Measurements from ENCODE around the gene SCOC. TPM values are rescaled to one million over a fixed set of nuclear protein-coding genes. Genes with fewer than 3 reads are reported as not detected.
A peak's percentile ranks its signal among the peaks of the same experiment; 100 is the strongest.

The SCOC gene
- total and polyA plus RNA-seq, 2 of the 13 experiments (the other 11 are each of a cell fraction or from before 2014, with no cell fraction given), result 43.8 to 65.2 TPM

GRCh38 chr4:140363051-140363450 lies 10.4 kb upstream of the SCOC start (continued):
- TF ChIP-seq GMEB1 (CRISPR knock-in tag; IDR thresholded peaks at IDR 0.05; ENCODE audit: borderline replicate concordance) (no peak), MED1 (CRISPR knock-in tag; IDR thresholded peaks at IDR 0.05) (peak; percentile 57; the same call in 1 of the 2 replicates), ZNF17 (CRISPR knock-in tag; IDR thresholded peaks at IDR 0.05) (no peak), ZNF225 (CRISPR knock-in tag; IDR thresholded peaks at IDR 0.05) (no peak), THAP9 (CRISPR knock-in tag; IDR thresholded peaks at IDR 0.05; ENCODE audit: borderline replicate concordance) (no peak), STAT5B (CRISPR knock-in tag; IDR thresholded peaks at IDR 0.05) (no peak), ZNF552 (CRISPR knock-in tag; IDR thresholded peaks at IDR 0.05; ENCODE audit: borderline replicate concordance) (no peak), ZFP90 (CRISPR knock-in tag; IDR thresholded peaks at IDR 0.05; ENCODE audit: borderline replicate concordance) (no peak), BRCA1 (CRISPR knock-in tag; IDR thresholded peaks at IDR 0.05) (no peak), TAF15 (IDR thresholded peaks at IDR 0.05; ENCODE audit: low read depth, low read length, poor library complexity, severe bottlenecking) (no peak), ZSCAN21 (CRISPR knock-in tag; IDR thresholded peaks at IDR 0.05; ENCODE audit: borderline replicate concordance) (0 out of 2 replicates have a peak, but pooled peaks have one; percentile 29), NR3C1 (CRISPR knock-in tag; IDR thresholded peaks at IDR 0.05) (no peak), ZNF207 (IDR thresholded peaks at IDR 0.05; ENCODE audit: borderline replicate concordance) (no peak), ZNF431 (CRISPR knock-in tag; IDR thresholded peaks at IDR 0.05; ENCODE audit: borderline replicate concordance, low read depth) (no peak), ZNF367 (CRISPR knock-in tag; IDR thresholded peaks at IDR 0.05; ENCODE audit: borderline replicate concordance) (no peak), GPN1 (CRISPR knock-in tag; IDR thresholded peaks at IDR 0.05; ENCODE audit: borderline replicate concordance) (no peak), KAT8 (CRISPR knock-in tag; IDR thresholded peaks at IDR 0.05) (peak; percentile 17; the same call in 1 of the 2 replicates), HCFC1 (IDR thresholded peaks at IDR 0.05; ENCODE audit: low read depth, low read length) (no peak), AGO2 (optimal IDR thresholded peaks at IDR 0.05; ENCODE audit: low read depth, low read length) (no peak), ZNF343 (CRISPR knock-in tag; IDR thresholded peaks at IDR 0.05) (no peak), SATB2 (CRISPR knock-in tag; IDR thresholded peaks at IDR 0.05) (no peak), DNMT1 (CRISPR knock-in tag; IDR thresholded peaks at IDR 0.05) (no peak), ARNT (IDR thresholded peaks at IDR 0.05) (no peak), SRSF9 (IDR thresholded peaks at IDR 0.05; ENCODE audit: borderline replicate concordance, insufficient read depth, low read depth, low read length, poor library complexity, severe bottlenecking) (no peak), ZNF143 (CRISPR knock-in tag; IDR thresholded peaks at IDR 0.05) (no peak)
- TF ChIP-seq, protein P1, sequence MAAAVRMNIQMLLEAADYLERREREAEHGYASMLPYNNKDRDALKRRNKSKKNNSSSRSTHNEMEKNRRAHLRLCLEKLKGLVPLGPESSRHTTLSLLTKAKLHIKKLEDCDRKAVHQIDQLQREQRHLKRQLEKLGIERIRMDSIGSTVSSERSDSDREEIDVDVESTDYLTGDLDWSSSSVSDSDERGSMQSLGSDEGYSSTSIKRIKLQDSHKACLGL (CRISPR knock-in tag; IDR thresholded peaks at IDR 0.05), result no peak
- TF ChIP-seq, protein P2, sequence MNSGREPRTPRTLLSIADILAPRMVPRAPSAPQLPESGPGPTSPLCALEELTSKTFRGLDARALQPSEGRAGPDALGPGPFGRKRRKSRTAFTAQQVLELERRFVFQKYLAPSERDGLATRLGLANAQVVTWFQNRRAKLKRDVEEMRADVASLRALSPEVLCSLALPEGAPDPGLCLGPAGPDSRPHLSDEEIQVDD (CRISPR knock-in tag; IDR thresholded peaks at IDR 0.05; ENCODE audit: borderline replicate concordance), result no peak
